Measurements from ENCODE around the gene DLX6. TPM values are rescaled to one million over a fixed set of nuclear protein-coding genes. Genes with fewer than 3 reads are reported as not detected.

Gene DLX6
- total RNA-seq, 2 experiments from 2014 or later: not detected

GRCh38 chr7:97017192-97018125, 12.1 kb downstream of the DLX6 start:
- H3K9me3 ChIP-seq (ENCODE audit: low read length): no peaks in the 10 kb centered on the region
- no peaks in the 10 kb centered on the region for H3K36me3 ChIP-seq (ENCODE audit: insufficient read depth, low read length)
- intact Hi-C loops (cut with micrococcal nuclease; ENCODE audit: unreplicated experiment): no loop called here
- DNase-seq (ENCODE audit: low spot score): no peak
- H3K4me1 ChIP-seq (ENCODE audit: insufficient read depth, low read length, poor library complexity, severe bottlenecking): no peaks in the 10 kb centered on the region
- H3K9me2 ChIP-seq (ENCODE audit: insufficient read depth, low read length): no peaks in the 10 kb centered on the region
- H2AFZ ChIP-seq (ENCODE audit: low read length): no peak overlapping the region
- no peaks in the 10 kb centered on the region for H4K20me1 ChIP-seq (ENCODE audit: insufficient read depth, low read length)
- POLR2A ChIA-PET: interaction anchor here (0.6 kb wide), 1 partner anchor 1210 kb away, joined by 3 read pairs; no protein-coding TSS in a partner anchor
- H3K27ac ChIP-seq (ENCODE audit: low read depth, low read length, poor library complexity, severe bottlenecking): no peak overlapping the region
- no TSS peak for BruUV-seq (replicated peaks)
- CTCF ChIA-PET (ENCODE audit: unreplicated experiment): no interaction called here
- no peaks in the 10 kb centered on the region for H3K79me2 ChIP-seq (ENCODE audit: insufficient read depth, low read depth, low read length)
- H3K4me3 ChIP-seq (ENCODE audit: low read depth, low read length, poor library complexity, severe bottlenecking): no peak overlapping the region
- no peak overlapping the region for H3K4me2 ChIP-seq (ENCODE audit: low read length)
- no peak for TF ChIP-seq EZH2phosphoT487 (IDR thresholded peaks at IDR 0.05; ENCODE audit: borderline replicate concordance, low read depth, low read length)
- TF ChIP-seq CTCF (conservative IDR thresholded peaks at IDR 0.05; ENCODE audit: low read length): no peak

- no peak for DNase-seq (ENCODE audit: low spot score)
- no peaks in the 10 kb centered on the region for H3K9me3 ChIP-seq (ENCODE audit: low read length)
- H3K4me2 ChIP-seq (ENCODE audit: low read length): no peak overlapping the region
- no TSS peak for BruUV-seq (replicated peaks)
- H4K20me1 ChIP-seq (ENCODE audit: insufficient read depth, low read length): no peaks in the 10 kb centered on the region
- H3K36me3 ChIP-seq (ENCODE audit: insufficient read depth, low read length): no peaks in the 10 kb centered on the region
- H2AFZ ChIP-seq (ENCODE audit: low read length): no peak overlapping the region
- ChIA-PET CTCF (ENCODE audit: unreplicated experiment) (no interaction called here), POLR2A (interaction anchor here (0.6 kb wide), 1 partner anchor 1211 kb away, joined by 3 read pairs; no protein-coding TSS in a partner anchor)
- H3K27ac ChIP-seq (ENCODE audit: low read depth, low read length, poor library complexity, severe bottlenecking): no peak overlapping the region
- no peak for TF ChIP-seq EZH2phosphoT487 (IDR thresholded peaks at IDR 0.05; ENCODE audit: borderline replicate concordance, low read depth, low read length)
- TF ChIP-seq CTCF (conservative IDR thresholded peaks at IDR 0.05; ENCODE audit: low read length): no peak
- intact Hi-C loops (cut with micrococcal nuclease; ENCODE audit: unreplicated experiment): no loop called here
- no peaks in the 10 kb centered on the region for H3K4me1 ChIP-seq (ENCODE audit: insufficient read depth, low read length, poor library complexity, severe bottlenecking)
- no peak overlapping the region for H3K4me3 ChIP-seq (ENCODE audit: low read depth, low read length, poor library complexity, severe bottlenecking)
- no peaks in the 10 kb centered on the region for H3K9me2 ChIP-seq (ENCODE audit: insufficient read depth, low read length)
- H3K79me2 ChIP-seq (ENCODE audit: insufficient read depth, low read depth, low read length): no peaks in the 10 kb centered on the region
Observed at GRCh38 chr7:97018126-97018601, 12.8 kb downstream of the DLX6 start.
